ENCODE data around the gene KLHDC1.
"Not testable (repeated sequence)": the region's sequence is repeated elsewhere in the genome, so short reads cannot be mapped to it uniquely, and the experiment has no call there.

The KLHDC1 gene, protein sequence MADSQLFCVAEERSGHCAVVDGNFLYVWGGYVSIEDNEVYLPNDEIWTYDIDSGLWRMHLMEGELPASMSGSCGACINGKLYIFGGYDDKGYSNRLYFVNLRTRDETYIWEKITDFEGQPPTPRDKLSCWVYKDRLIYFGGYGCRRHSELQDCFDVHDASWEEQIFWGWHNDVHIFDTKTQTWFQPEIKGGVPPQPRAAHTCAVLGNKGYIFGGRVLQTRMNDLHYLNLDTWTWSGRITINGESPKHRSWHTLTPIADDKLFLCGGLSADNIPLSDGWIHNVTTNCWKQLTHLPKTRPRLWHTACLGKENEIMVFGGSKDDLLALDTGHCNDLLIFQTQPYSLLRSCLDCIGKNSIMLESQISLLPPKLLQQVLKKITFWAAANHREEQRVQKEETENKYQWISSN

DNA sequence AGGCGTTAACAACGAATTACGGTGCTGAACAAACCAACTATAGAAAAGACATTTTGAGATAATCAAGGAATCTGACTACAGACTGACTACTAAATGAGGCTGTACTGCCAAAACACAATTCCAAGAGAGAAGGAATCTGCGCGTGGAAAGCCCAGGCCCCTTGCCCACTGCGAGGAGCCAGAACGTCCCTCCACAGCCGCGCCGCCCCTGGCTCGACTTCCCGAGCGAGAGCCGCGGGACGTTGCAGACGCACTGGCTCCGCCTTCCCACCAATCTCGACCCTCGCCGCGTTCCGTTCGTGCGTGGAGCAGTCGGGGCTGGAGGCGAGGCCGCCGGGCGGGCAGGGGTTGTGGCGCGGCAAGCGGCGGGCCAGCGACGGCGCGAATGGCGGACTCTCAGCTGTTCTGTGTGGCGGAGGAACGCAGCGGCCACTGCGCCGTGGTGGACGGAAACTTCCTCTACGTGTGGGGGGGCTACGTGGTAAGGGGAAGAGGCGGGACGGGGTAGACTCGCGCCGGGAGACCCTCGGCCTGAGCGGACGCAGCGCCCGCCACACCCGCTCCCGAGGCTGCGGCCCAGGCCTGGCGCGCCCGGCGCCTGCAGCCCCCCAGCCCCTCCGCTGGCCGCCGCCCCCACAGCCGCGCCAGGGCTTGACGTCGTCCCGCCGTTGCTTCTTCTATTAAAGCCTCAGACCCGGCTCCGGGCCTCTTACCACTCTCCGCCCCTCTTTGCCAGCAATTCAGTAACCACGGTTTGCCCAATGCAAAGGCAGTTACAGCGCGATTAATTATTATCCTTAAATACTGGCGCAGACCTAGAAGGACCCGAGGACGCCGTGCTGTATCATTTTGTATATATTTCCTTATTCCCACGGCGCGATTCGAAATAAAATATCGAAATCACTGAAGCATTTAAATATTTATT is at the start of gene KLHDC1:
Gene KLHDC1, plus strand, starts transcription at position 310 of the 924 bp plus-strand sequence. Its CDS starts 75 bp downstream, at position 385.
- DNase-seq: peak; percentile 75 to 76

DNA sequence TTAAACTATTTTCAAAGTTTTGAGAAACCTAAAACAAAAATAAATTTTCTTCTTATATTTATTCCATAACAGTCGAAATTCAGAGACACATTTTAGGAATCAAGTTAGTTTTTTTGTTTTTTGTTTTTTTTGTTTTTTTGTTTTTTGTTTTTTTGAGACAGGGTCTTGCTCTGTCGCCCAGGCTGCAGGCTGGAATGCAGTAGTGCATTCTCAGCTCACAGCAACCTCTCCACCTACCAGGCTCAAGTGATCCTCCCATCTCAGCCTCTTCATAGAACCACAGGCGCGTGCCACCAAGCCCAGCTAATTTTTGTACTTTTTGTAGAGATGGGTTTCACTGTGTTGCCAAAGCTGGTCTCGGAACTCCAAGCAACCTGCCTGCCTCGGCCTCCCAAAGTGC is 39.4 kb upstream of the KLHDC1 start:
- DNase-seq: no peak

DNA sequence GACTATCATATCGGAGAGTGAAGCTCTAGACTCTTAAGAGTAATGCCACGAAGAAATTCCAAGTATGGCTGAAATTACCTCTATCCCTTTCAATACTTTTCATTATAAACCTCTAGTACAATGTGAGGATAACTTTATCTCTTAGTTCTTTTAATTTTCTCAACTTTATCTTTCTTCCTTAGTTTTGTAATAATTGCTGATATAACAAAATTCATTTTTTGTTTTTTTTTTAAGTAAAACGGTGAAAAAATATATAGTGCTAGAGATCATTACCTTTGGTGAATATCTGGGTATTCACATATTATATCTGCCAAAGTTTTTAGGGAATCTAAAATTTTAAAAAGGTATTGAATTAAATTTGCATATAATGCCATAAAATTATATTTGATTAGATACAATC is 38.4 kb upstream of the KLHDC1 start:
- DNase-seq: no peak

DNA sequence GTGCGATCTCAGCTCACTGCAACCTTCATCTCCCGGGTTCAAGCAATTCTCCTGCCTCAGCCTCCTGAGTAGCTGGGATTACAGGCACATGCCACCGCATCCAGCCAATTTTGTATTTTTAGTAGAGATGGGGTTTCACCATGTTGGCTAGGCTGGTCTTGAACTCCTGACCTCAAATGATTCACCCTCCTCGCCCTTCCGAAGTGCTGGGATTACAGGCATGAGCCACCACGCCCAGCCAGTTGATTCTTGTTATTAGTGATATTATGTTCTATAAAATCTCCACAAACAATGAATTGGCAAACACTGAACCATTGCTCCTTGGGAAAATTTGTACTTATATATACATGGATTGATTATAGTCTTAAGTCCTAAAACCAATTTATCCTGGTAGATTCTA is 35.4 kb upstream of the KLHDC1 start:
- not testable (repeated sequence) for DNase-seq

DNA sequence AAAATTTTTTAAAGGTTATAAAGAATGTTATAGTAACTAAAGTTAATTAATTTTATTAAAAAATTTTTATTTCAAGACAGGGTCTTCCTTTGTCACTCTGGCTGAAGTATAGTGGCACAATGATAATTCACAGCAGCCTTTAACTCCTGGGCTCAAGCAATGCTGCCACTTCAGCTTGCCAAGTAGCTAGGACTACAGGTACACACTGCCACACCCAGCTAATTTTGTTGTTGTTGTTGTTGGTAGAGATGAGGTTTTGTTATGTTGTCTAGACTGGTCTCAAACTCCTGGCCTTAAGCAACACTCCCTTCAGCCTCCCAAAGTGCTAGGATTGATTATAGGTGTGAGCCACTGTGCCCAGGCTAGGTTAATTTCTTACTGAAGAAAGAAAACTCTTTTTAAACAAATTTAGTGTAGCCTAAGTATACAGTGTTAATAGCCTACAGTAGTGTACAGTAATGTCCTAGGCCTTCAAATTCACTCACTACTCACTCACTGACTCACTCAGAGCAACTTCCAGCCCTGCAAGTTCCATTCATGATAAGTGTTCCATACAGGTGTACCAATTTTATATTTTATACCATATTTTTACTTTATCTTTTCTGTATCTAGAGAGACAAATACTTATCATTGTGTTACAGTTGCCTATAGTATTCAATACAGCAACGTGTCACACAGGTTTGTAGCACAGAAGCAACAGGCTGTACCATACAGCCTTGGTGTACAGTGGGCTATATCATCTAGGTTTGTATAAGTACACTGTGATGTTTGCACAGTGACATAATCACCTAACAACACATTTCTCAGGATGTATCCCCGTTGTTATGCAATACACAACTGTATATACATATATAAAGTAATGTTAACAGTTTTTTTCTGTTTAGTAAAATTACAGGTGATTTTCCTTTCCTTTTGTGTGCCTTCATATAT is 33.1 kb upstream of the KLHDC1 start:
- DNase-seq: no peak

DNA sequence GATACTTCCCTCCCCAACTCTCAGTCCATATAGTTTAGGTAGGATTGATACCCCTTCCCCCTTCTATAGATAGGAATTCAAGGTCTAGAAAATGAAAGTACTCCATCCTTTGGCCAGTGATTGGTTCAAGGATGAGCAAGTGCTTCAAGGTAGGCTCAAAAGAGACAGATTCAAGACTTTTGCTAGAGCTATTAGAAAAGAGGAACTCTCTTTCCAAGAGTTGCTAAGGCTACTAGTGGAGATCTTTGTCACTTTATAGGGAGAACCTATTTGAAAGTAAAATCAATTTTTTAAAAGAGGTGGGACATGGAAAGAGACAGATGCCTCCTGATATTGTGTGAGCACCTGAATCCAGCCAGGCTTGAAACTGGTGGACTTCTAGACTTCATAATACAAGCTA is 22.4 kb upstream of the KLHDC1 start:
- DNase-seq: no peak

DNA sequence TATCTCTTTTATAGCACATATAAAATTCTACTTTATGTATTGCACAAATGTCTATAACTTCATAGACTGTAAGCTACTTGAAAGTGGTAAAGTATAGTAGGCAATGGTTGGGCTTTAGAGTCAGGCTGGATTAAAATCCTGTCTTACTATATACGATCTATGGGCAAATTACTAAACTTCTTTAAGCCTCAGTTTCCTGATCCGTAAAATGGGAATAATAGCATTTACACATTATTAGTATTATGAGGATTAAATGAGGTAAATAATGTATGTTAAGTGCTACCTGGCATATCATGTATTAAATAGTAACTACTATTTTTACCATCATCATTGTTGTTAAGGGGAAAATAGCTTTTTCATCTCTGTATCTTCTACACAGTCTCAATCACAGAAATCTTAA is 19.3 kb upstream of the KLHDC1 start:
- DNase-seq: no peak

DNA sequence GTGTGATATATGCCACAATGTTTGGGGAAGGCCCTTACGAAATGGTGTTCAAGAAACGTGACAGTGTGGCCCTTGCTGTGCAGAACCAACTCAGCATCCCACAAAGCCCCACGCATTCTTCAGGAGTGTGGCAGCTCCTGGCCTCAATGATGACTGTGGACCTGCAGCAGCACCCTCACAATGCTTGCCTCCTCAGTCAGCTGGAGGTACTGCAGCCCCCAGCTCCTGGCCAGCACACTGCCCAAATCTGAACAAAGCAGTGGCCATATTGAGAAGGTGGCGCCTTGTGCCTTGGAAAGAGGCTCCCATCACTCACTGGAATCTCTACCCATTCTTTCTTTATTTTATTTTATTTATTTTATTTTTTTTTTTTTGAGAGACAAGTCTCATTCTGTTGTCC is 15.3 kb upstream of the KLHDC1 start:
- no peak for DNase-seq

DNA sequence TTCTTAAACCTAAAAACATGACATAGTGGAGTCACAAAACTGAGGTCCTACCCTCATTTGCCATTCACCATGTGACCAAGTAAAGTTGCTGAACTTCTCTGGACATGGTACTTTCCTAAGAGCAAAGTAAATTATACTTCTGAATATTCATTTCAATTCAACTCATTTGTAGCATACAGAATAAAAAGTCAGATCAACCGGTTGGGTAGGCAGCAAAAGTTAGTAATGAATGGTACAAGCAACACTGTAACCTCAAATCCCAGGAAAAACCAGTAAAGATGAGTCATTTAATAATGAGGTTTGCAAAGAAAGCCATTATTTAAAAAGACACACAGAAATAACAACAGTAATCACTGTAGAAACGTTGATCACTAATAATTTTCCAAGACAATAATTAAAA is 13.6 kb upstream of the KLHDC1 start:
- DNase-seq: no peak

DNA sequence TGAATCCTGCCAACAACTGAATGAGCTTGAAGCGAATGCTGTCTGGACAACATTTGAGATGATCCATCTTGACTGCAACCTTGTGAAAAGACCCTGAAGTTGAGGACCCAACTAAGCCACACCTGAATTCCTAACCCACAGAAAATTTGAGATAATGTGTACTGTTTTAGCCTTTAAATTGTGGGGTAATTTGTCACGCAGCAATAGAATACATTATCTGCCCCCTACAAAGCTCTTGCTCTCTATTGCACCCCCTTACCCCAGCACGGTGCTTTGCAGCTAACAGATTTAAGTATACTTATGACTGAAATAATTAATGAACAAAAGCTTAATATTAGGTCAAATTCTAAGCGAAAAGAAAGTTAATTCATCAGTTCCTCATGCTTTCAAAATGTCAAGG is 6.5 kb upstream of the KLHDC1 start:
- no peak for DNase-seq

DNA sequence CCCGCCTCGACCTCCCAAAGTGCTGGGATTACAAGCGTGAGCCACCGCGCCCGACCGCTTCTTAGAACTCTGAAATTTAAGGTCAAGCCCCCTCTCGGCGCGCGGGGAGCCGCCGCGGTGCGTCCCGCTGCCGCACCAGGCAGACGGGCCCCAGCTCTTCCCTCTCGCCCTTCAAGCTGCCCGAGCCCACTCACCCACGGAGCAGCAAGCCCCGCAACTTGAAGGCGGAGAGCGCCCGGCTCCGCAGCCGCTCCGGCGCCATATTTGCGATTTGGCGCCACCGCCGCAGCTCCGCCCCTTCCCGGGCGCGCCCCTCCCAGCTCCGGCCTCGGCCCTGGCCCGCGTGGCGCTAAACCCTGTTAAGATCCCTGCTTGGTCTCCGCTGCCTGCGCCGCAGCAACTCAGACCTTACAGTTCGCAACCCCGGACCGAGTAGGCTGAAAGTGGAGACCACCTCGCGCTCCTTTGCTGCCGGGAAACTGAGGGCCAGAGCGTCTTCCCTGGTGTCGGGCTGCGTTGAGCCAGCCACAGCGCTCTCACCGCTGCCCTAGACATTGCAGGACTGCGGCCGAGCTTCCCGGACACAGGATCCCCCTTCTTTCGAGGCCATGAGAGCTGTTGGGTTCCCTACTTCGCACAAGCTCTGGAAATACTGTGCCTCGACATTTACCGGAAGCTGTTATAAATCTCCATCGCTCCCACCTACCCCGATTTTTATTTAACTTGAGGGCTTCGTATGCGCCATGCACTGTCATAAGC is 4.8 kb upstream of the KLHDC1 start, which contains the start of gene POLE2:
Gene POLE2, minus strand, starts transcription at position 273 of the 759 bp plus-strand sequence. Its CDS starts 11 bp downstream, at position 262.
- peak; percentile 68 to 74 for DNase-seq

DNA sequence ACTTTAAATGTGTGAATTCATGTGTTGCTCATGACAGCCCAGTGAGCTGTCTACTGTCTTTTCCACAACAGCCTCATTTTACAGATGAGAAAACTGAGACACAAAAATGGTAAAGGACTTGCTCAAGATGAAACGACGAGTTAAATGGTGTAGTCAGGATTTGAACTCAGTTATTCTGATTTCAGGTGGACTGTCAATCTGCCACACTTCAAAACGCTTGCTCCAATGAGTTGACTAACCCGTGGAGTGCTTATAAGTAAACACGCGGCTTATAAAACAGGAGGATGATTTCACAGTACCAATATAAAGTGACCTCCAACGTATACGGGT is 4.3 kb upstream of the KLHDC1 start:
- DNase-seq: no peak

DNA sequence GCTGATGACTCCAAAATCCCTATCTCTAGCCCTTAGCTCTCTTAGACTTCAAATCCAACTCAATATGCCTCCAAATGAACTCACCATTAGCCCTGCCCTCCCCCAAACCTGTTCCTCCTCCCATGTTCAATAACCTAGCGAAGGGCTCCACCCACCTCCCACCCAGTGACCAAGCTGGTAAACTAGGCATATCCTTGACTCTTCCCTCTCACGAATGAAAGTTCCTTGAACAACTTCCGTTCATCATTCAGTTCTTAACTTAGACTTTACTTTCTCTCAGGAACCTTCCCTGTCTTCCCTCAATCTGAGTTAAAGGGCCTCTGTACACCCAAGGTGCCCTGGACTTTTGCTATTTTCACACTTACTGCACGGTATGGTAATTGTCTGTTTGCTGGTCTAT is 1.9 kb upstream of the KLHDC1 start:
- DNase-seq: no peak

DNA sequence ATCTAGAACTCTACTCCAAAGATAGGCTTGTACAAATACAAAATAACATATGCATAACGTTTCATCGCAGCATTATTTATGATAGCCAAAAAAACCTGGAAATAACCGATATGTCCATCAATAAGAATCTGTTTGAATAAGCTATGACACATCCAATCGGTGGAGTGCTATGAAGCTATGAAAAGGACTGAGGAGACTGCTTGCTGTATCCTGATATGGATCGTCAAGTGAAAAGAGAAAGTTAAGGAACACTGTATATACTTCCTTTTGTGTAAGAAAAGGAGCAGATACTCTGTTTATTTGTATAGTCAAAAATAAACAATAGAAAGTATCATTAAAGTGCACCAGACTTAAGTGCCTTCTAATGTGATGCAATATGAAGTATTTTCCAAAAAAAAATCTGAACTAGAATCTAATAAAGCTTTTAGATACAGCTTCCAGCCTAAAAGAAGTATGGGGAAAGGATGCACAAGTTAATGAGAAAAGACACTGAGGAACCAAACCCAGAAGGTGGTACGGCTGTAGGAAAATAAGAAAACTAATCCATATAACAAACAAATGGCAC is 645 bp upstream of the KLHDC1 start:
- DNase-seq: no peak

DNA sequence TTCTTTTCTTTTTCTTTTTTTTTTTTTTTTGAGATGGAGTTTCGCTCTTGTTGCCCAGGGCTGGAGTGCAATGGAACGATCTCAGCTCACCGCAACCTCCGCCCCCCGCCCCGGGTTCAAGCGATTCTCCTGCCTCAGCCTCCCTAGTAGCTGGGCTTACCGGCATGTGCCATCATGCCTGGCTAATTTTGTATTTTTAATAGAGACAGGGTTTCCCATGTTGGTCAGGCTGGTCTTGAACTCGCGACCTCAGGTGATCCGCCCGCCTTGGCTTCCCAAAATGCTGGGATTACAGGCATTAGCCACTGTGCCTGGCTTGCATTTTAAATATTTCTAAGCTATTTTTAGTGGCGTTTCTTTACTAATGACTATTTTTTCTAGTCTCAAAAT is 810 bp downstream of the KLHDC1 start:
- not testable (repeated sequence) for DNase-seq

DNA sequence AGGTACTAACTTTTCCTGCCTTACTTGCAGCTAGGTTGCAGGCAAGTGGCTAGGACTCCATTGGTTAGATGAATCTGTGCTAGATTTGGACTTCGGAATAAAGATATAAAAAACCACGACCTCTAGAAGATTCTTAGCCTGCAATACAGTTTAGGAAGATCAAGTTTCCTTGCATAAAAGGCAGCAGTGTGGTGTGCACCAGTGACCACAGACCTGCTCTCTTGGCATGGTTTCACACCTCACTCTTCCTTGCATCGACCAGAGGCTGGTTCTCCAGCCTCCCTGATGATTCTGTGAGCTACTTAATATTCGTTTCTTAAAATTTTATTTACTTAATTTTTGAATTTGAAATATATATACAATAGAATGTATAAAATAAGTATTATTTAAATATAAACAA is 9.8 kb downstream of the KLHDC1 start:
- DNase-seq: no peak

DNA sequence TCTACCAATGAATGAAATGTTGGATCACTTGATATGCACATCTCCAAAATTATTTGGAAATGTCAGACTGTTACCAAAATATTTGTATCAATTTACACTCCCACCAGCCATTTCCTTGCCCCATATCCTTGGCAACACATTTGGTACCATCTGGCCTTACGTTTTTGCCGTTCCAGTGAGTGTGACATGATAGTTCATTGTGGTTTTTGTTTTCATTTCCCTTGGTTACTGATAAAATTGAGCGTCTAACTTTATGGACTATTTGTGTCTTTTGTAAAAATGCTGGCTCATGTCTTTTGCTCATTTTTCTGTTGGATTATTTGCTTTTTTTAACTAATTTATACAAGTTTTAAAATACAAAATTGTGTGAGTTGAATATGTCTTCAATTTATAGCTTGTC is 11.0 kb downstream of the KLHDC1 start:
- no peak for DNase-seq

DNA sequence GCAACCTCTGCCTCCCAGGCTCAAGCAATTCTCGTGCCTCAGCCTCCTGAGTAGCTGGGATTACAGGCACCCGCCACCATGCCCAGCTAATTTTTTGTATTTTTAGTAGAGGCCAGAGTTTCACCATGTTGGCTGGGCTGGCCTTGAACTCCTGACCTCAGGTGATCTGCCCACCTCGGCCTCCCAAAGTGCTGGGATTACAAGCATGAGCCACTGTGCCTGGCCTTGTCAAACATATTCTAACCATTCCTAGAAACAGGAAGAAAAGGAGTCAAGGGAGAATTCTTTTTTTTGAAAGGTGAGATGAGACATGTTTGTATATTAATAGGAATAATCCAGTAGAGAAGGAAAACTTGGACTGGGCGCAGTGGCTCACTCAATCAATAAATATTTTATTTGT is 11.6 kb downstream of the KLHDC1 start:
- not testable (repeated sequence) for DNase-seq

DNA sequence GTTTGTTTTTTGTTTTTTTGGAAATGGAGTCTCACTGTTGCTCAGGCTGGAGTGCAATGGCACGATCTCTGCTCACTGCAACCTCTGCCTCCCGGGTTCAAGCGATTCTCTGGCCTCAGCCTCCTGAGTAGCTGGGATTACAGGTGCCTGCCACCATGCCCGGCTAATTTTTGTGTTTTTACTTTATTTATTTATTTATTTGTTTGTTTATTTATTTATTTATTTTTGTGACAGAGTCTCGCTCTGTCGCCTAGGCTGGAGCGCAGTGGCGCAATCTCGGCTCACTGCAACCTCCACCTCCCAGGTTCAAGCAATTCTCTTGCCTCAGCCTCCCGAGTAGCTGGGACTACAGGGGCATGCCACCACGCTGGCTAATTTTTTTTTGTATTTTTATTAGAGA is 18.1 kb downstream of the KLHDC1 start:
- not testable (repeated sequence) for DNase-seq

DNA sequence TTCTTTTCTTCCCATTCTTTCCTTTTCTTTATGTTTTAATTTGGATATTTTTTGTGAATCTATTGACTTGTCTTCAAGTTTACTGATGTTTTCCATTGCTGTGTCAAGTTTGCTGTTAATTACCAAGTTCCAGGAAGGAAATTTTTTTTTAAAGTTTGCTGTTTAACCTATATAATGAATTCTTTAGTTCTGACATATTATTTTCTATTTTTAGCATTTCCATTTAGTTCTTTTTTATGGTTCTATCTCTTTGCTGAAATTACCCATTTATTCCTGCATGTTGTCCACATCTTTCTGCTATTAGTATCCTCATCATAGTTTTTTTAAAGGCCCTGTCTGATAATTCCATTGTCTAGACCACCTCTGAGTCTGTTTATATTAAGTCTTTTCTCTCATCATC is 27.8 kb downstream of the KLHDC1 start:
- no peak for DNase-seq

DNA sequence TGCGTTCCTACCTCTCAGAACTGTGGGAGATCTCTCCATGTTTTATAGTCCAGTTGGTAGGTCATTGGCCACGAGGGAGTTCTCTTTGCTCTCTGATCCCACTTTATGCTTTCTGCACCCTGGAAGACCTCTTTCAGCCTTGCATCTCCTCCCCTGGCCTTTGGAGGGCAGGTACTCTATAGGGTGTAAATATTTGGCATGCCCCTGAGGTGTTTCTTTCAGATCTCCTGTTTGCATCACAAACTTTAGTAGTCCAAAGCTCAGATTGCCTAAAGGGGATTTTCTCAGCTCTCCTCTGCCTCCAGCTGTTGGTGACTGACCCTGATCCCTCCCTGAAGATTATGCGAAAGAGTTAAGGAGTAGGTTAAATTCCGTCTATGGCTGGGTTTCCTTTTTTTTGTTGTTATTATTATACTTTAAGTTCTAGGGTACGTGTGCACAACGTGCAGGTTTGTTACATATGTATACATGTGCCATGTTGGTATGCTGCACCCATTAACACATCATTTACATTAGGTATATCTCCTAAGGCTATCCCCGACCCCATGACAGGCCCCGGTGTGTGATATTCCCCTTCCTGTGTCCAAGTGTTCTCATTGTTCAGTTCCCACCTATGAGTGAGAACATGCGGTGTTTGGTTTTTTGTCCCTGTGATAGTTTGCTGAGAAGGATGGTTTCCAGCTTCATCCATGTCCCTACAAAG is 29.0 kb downstream of the KLHDC1 start:
- not testable (repeated sequence) for DNase-seq

Data from activated CD4-positive, alpha-beta T cell treated with anti-CD3 and anti-CD28 coated beads for 4 hours (primary cell).